ENCODE results near the gene TRIO.

The TRIO gene

DNA sequence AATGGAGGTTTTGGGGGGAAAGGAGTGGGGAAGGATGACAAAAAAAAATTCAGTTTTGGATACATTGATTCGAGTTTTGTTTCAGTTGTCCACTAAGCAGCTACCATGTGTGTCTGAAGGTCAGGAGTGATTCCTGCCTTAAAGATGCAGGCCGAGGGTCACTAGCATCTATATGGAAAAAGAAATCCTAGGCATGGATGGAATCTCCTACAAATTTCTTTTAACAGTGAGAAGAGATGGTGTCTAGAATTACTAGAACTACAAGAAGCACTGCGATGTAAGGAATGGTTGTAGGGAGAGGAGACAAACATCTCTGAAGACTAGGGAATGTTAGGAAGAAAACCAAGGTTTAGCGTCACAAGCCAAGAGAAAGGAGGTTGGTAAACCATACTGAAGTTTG is 19.6 kb upstream of the TRIO start:
- no peak for DNase-seq (ENCODE audit: low spot score)

DNA sequence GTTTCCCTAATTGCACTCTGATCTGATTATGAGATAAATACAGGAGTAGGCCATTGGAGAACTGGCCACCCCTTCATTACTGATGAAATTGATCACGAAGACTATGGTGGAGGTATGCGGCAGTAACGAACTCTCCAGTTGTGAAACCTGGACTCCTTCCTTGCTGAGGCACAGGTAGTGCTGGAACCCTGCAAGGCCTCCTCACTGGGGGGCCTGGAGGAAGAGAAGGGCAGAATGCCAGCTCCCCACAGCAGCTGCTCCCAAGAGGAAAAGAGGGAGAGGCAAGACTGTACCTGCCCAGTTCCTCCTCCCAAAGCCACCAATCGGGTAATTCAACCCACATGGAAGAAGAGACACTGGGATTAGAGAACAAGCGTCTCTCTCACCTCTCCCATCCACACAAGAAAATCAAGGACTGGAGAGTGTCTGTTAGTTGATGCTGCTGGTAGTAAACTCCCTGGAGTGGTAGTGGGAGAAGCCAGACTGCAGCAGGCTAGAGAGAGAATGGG is 19.1 kb upstream of the TRIO start:
- DNase-seq (ENCODE audit: low spot score) = no peak

DNA sequence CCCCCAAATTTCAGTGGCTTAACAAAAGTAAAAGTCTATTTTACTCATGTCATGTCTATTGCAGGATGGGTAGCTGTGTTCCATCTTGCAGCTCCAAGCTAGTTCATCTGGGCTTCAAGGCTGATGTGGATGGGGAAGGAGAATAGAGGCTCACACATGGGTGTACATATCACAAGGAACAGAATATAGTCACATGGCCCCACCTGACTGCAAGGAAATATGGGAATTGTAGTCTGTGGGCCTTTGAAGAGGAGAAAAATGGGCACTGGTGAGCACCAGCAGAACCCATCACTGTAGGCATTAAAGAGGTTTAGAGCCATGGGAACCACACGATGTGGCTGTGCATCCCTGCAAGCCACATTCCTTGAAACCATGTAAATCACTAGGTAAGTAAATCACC is 17.9 kb upstream of the TRIO start:
- no peak for DNase-seq (ENCODE audit: low spot score)

DNA sequence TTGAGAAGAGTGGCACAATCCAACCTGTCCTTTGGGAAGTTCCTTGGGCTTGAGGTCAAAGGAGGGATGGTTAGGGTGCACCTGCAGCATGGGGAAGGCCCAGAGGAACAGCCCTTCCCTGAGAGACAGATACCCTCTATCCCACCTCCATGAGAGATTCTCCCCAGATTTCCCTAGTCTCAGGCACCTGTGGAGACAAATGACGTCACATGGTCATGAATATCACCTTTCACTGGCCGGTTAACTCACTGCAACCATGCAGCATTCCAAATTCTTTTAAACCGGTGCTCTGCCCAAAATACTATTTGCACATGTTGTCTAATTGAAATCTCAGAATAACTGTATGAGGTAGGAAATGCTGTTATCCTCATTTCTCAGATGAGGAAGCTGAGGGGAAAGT is 15.6 kb upstream of the TRIO start:
- no peak for DNase-seq (ENCODE audit: low spot score)

DNA sequence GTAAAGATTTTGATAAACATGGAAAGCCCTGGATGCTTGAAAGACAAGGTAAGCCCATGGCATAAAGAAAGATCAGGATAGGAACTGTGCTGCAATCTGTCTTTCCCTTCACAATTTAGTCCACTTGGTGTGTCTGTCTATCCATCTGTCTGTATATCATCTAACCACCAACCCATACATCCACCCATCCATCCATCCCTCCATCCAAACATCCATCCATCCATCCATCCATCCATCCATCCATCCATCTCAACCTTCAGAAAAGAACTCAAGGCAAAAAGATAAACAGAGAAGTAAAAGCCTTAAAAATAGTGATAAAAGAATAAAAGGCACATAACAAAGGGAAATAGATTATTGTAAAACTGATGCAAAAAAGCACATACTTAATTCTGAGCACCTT is 15.1 kb upstream of the TRIO start:
- no peak for DNase-seq (ENCODE audit: low spot score)

DNA sequence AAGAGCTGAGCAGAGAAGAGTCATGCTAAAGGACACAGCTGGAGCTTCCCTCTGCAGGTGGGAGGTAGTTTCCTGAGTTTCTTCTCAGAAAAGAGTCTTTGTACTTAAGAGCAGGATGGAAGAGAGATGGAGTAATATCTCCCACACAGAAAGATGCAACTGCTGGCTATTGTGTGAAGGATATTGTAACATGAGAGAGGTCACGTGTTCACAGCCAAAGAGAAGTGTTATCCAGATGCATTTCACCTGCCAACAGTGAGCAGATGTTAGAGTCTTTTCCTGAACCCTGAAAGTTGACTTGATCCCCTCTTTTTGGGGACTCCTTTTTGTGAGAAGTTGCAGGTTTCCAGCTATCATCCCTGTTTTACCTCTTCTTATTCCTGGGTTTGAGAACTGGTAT is 14.0 kb upstream of the TRIO start:
- DNase-seq (ENCODE audit: low spot score) = no peak

DNA sequence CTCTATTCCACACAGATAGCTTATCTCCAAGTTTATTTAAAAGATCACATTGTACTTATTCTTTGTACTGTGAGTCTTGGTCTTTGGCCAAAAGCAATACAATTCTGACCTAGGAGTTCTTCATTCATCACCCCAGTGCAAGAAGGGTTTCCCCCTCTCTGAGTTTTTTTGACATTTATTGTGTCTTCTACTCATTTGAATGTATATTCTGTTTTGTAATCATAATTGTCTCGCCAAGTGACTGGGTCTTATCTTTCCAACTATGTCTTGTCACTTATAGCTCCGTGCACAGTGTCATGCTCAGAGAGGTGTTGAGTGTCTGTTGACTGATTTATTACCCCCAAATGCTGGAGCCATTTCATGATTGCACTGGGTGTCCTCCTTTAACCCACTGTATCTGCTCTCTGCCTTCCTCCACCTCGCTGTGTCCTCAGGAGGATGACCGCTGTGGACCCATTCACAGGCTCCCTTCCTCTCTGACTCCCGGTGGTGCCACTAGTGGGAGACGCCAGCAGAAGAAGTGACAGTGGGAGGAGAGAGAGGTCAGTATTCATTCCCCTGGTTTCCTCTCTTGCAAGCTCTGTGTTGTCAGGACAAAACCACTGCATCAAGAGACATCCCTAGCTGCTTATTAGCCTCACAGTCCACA is 11.2 kb upstream of the TRIO start:
- DNase-seq (ENCODE audit: low spot score) = no peak

DNA sequence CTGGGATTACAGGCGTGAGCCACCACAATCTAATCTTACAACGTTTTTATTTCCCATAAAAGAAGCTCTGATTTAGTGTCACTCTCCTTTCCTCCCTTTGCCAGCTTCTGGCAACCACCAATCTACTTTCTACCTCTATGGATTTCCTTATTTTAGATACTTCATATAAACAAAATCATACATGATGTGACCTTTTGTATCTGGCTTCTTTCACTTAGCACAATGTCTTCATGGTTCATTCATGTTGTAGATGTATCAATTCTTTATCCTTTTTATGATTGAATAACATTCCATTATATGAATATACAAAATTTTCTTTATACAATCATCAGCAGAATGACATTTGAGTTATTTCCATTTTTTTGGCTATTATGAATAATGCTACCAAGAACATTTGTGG is 9.7 kb upstream of the TRIO start:
- no peak for DNase-seq (ENCODE audit: low spot score)

DNA sequence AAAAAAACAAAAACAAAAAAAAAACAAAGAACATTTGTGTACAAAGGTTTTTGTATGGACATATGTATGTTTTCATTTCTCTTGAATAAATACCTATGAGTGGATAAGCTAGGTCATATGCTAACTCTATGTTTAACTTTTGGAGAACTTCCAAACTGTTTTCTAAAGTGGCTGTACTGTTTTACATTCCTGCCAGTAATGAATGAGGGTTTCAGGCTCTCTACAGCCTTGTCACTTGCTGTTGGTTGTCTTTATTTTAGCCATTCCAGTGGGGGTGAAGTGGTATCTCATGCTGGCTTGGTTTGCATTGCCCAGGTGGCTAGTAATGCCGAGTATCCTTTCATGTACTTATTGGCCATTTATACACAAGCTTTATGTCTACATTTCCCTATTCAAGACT is 9.1 kb upstream of the TRIO start:
- no peak for DNase-seq (ENCODE audit: low spot score)

DNA sequence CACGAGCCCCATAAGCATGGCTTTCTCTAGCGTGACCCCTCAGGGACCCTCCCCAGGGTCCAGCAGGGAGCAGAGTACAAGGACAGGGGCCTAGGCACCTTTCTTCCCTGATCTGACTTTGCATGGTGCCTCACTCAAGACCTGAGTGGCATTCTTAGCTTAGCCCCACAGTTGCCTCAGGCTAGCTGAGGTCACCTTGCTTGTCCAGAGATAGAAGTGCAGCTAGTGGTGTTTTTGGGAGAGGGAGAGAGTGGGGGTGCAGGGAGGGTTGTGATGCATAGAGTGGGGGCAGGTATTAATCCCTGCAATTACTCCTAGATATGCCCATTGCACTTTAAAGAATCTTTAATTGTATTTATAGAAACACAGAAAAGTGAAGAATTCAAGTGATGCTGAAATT is 8.4 kb upstream of the TRIO start:
- no peak for DNase-seq (ENCODE audit: low spot score)

DNA sequence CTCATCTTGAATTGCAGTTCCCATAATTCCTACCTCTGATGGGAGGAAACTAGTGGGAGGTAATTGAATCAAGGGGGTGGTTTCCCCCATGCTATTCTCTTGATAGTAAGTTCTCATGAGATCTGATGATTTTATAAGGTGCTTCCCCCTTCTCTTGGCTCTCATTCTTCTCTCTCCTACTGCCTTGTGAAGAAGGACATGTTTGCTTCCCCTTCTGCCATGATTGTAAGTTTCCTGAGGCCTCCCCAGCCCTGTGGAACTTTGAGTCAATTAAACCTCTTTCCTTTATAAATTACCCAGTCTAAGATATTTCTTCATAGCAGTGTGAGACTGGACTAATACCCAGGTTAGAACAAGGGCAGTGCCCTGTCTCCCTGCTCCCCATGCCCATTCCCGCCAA is 7.5 kb upstream of the TRIO start:
- no peak for DNase-seq (ENCODE audit: low spot score)

DNA sequence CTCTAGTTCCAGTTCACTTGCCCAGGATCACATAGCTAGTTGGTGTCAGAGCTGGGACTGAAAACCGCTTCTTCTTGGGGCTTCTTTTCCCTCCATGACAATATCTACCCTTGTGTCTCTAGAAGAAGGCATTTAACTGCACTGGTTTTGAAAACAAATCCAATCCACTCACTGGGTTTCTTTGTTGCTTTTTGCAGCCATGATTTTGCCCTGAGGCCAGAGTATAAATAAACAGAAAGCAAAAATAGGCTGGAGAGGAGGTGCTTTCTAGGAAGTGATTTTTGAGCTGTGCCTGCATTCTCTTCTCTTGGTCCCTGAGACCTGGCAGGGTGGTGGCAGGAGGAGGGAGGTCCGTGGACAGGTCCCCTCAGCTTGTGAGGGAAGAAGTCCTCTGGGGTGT is 6.9 kb upstream of the TRIO start:
- DNase-seq (ENCODE audit: low spot score) = no peak

DNA sequence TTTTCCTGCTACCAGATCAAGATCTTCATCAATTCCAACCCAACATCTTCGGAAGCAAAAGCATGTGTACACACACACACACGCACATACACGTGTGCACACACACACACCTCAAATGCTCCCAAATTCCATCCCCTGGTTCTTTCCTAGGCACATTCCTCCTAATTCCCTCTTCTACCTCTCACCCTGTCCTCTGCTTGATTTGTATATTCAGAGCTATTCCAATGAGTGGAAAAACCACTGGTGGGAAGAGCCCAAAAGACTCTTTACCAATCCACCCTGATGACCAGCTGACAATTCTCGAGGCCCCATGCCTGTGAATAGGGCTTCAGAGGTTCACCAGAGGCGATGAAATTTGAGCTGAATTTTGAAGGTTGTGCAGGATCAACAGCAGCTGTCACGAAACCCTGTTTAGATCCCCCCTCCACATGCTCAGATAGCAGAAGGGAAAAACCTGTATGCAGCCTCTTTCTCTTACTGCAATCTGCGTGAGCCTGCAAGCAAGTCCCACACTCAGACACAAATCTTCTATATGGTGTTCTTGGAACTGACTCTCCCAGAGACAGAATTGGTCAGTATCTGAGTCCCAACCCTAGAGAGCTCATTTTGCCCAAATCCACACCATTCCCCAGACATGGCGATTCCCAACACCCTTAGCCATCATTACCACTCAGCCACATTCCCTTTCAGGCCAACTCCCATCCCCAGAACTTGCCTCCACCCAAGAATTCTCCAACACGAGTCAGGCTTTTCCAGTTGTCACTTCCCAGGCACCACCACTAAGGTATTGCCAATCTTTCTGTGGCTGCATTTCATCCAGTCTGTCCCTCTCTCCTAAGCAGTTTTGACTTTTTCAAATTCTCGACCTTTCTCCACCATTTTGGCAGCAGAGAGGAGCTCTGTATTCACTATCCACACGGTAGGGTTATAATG is 4.3 kb upstream of the TRIO start:
- DNase-seq (ENCODE audit: low spot score) = no peak

DNA sequence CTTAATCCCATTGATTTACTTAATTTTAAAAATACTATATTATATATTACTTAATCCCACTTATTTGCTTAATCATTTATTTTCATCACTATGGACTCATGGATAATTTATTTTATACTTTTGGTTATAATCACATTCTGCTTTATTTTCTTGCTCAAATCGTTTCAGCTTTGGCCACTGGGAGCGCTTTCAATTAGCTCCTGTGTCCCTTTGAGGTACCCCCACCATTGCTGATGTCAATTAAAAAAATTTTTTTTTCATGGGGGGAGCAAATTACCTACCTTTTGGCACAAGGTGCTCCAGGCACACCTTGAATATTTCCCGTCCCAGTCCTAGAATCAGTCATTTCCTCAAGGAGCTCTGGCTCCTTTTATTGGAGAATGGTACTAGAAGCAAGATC is 1.4 kb upstream of the TRIO start:
- DNase-seq (ENCODE audit: low spot score) = no peak

DNA sequence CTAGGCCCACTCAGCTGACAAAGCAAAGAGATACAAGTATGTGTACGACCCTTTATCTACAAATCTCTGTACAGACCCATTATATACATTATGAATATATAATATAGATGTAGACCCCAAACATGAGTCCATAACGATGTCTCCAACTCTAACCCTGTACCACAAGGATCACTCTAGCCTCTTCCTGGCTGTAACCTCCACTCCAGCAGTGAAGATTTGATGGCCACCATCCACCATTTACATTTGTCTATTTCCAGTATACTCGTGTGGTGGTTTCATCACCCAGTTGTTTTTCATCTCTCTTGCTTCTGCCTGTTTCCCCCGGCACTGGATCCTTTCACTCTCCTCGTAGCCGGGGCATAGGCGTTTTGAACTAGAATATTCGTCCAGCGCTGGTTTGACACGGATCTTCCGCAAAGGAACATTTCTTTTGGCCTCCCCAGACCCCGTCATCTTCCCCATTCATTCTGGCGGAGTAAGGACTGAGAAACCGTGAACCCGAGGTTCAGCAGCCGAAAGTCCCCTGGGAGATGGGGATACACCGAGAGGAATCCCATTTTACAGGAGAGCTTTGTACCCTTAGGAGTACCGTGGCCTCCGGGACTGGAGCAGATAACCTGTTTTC is 828 bp upstream of the TRIO start:
- no peak for DNase-seq (ENCODE audit: low spot score)

DNA sequence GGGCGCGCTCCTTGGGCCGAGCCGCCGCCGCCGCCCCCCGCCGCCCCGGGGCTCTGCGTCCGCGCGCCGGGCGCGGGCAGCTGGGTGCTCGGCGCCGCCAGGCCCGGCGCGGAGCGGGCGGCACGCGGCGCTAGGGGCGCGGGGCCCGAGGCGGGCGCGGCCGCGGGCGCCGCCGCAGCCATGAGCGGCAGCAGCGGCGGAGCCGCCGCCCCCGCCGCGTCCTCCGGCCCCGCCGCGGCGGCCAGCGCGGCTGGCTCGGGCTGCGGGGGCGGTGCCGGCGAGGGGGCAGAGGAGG is 351 bp downstream of the TRIO start:
- DNase-seq (ENCODE audit: low spot score) = no peak

DNA sequence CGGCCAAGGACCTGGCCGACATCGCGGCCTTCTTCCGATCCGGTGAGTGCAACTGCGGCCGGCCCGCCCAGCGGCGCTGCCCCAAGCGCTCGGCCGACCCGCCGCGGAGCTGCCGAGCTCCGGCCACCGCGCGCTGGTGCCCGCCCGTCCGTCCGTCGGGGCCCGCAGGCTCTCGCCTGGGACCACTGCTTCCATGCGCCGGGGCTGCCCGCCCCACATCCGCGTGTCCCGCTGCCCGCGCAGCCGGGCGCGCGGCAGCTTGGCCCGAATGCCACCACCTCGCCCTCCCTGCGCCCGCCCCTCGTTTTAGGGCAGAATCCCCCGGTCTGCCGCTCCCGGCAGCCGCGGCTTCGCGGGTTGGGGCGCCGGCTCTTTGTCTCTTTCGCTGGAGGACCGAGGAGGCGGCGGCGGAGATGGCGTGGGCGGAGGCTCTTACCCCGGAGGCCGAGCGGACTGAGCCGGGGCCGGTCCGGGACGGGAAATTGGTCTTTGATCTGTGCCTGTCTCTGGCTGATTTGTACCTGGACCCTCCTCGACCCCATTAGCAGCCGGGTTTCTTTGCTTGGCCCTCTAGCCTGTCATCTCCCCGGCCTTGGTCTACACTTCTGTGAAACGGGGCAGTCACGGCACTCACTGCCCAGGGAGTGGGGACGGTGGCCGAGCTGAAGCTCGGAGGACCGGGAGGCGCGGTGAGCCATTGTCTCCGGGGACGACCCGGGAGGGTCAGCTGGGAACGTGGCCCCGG is 871 bp downstream of the TRIO start:
- DNase-seq (ENCODE audit: low spot score) = no peak

DNA sequence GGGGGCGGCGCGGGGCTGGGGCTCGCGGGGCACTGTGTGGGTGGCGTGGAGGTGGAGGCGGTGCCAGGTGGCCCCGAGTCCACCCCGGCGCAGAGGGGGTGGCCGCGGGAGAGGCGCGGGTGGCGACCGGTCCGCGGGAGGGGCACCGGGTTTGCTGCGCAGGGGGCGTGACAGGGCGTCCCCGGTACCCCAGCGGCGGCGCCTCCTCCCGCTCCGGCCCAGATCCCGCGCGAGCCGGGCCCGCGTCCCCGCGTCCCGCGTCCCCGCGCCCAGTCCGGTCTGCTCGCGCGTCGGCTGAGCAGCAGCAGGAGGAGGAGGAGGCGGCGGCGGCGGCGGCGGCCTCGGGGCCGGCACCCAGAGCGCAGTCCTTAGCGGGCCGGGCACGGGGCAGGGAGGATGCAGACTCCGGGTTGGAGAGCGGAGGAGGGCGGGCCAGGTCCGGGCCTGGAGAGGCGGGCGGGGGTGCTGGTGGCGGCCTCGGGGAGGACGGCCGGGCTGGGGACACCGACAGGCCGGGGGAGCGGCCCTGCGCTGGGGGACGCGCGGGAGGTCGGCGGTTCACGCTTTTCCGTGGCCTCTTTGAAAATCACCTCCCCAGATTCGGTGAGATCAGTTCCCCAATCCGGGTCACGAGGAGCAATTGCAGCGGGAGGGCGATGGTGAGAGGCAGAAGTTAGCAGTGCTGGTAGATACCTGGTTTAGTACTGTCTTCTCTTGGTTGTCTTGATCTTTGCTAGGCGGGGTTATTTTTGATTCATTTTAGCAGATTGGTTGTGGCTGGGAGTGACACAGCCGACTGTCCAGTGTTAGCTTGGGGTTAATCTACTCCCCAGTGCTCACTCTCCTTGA is 1.7 kb downstream of the TRIO start:
- no peak for DNase-seq (ENCODE audit: low spot score)

DNA sequence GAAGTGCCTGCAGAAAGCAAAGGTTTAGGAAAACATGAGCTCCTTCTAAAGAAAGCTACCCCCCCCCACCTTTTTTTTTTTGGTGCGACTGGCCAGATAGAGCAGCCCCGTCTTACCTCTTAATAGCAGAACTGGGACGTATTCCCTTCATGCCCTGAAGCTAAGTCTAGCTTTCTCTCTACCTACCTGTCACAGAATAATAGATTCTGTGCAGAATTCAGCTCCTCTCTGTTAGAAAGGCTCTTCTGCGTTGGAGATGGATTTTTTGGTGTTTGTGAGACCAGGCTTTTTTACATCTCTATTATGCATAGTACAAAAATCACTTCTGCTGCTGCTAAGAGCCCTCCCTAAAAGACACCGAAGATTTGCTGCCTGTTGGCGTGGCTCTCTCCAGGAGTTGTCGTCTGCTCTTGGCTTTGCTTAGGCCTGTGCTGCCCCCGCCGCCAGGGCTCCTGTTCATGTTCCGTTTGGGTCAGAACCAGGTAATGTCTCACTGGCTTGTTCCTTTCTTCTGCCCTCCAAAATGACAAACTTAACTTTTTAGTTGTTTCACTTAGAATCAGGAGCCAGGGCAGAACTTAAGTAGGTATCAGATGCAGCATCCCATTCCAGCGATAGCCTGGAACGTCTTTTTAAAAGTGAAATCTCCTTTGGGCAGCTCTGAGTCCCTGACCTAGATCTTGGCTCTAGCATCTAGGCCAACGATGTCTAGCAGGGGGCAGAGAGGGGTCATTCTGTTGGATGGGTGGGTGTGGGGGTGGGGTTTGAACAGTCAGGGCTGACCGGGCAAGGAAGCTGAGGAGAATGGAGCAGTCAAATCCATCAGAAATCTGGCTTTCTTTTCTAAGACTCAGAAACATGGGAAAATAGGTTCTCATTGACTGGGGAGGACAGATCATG is 2.5 kb downstream of the TRIO start:
- DNase-seq (ENCODE audit: low spot score) = no peak

DNA sequence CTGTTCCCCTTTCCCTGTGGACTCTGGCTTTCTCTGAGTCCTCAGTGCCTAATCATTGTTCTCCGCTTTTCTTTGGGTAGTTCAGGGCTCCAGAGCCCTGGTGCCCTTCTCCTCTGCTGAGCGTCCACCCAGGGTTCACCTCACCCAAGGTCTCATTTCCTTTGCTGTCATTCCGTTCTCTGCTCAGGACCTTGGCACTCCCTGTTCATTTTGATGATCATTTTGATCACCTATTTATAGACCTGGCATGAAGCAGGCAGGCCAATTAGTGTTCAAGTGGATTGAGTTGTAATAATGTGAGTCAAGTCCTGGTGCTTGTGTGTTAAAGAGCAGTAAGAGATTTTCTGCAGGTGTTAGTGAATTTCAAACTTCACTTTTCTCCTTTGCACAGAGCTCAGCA is 3.6 kb downstream of the TRIO start:
- DNase-seq (ENCODE audit: low spot score) = no peak

DNA sequence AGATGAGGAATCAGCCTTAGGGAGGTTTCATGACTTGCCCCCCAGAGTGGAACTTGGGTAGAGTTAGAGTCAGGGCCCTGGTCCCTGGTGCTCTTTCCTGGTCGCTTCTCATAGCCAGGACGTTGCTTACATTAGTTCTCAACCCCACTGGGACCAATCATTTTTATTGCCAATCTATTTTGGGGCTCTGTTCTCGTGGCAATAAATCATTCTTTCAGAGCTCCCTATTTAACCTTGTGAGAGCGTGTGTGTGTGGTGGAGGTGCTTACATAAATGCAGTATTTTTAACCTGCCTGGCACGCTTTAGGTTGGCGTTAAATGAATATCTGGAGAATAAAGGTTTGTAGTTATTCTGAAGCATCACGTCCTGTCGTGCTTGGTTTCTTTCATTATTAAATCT is 4.1 kb downstream of the TRIO start:
- DNase-seq (ENCODE audit: low spot score) = no peak

Measured in kidney capillary endothelial cell (primary cell).